ENCODE results near the gene PRKG1.

The PRKG1 gene

GRCh38 chr10:51227897-51228713, 153.8 kb downstream of the PRKG1 start:
- Histone ChIP-seq H3K4me2 (ENCODE audit: low read length) (no peak overlapping the region), H3K27ac (ENCODE audit: low read depth, low read length) (no peak overlapping the region), H3K4me1 (ENCODE audit: control insufficient read depth, low read length) (no peaks in the 10 kb centered on the region), H3K79me2 (ENCODE audit: control insufficient read depth, low read length) (no peaks in the 10 kb centered on the region), H3K36me3 (ENCODE audit: control insufficient read depth, low read length) (no peaks in the 10 kb centered on the region), H3K27me3 (ENCODE audit: control insufficient read depth, low read length) (no peaks in the 10 kb centered on the region), H3F3A (ENCODE audit: control insufficient read depth, insufficient read depth) (no peaks in the 10 kb centered on the region), H3K9me2 (replicated peaks; ENCODE audit: control insufficient read depth, low read length) (no peaks in the 10 kb centered on the region), H3K9me3 (ENCODE audit: control insufficient read depth, insufficient read depth, low read length) (no peaks in the 10 kb centered on the region), H3K4me3 (ENCODE audit: low read length) (no peak overlapping the region), H4K20me1 (ENCODE audit: control insufficient read depth, insufficient read depth, low read depth, low read length) (no peaks in the 10 kb centered on the region)
- TF ChIP-seq EZH2phosphoT487 (IDR thresholded peaks at IDR 0.05; ENCODE audit: borderline replicate concordance, low read length) (no peak), CTCF (IDR thresholded peaks at IDR 0.05; ENCODE audit: low read depth, low read length, poor library complexity, severe bottlenecking) (no peak)

- Histone ChIP-seq H3K9me3 (ENCODE audit: control insufficient read depth, insufficient read depth, low read length) (no peaks in the 10 kb centered on the region), H3K4me2 (ENCODE audit: low read length) (no peak overlapping the region), H3K4me3 (ENCODE audit: low read length) (no peak overlapping the region), H3K9me2 (replicated peaks; ENCODE audit: control insufficient read depth, low read length) (no peaks in the 10 kb centered on the region), H3K4me1 (ENCODE audit: control insufficient read depth, low read length) (no peaks in the 10 kb centered on the region), H3K27me3 (ENCODE audit: control insufficient read depth, low read length) (no peaks in the 10 kb centered on the region), H3F3A (ENCODE audit: control insufficient read depth, insufficient read depth) (no peaks in the 10 kb centered on the region), H4K20me1 (ENCODE audit: control insufficient read depth, insufficient read depth, low read depth, low read length) (no peaks in the 10 kb centered on the region), H3K79me2 (ENCODE audit: control insufficient read depth, low read length) (no peaks in the 10 kb centered on the region), H3K36me3 (ENCODE audit: control insufficient read depth, low read length) (no peaks in the 10 kb centered on the region), H3K27ac (ENCODE audit: low read depth, low read length) (no peak overlapping the region)
- TF ChIP-seq CTCF (IDR thresholded peaks at IDR 0.05; ENCODE audit: low read depth, low read length, poor library complexity, severe bottlenecking) = no peak
- TF ChIP-seq EZH2phosphoT487 (IDR thresholded peaks at IDR 0.05; ENCODE audit: borderline replicate concordance, low read length) = no peak
Observed at GRCh38 chr10:51228714-51229100, 154.4 kb downstream of the PRKG1 start.

GRCh38 chr10:51230887-51231585, 156.7 kb downstream of the PRKG1 start:
- Histone ChIP-seq H3K27ac (ENCODE audit: low read depth, low read length) (no peak overlapping the region), H3K27me3 (ENCODE audit: control insufficient read depth, low read length) (no peaks in the 10 kb centered on the region), H3K79me2 (ENCODE audit: control insufficient read depth, low read length) (no peaks in the 10 kb centered on the region), H3K4me2 (ENCODE audit: low read length) (no peak overlapping the region), H3K36me3 (ENCODE audit: control insufficient read depth, low read length) (no peaks in the 10 kb centered on the region), H3F3A (ENCODE audit: control insufficient read depth, insufficient read depth) (no peaks in the 10 kb centered on the region), H3K9me3 (ENCODE audit: control insufficient read depth, insufficient read depth, low read length) (no peaks in the 10 kb centered on the region), H4K20me1 (ENCODE audit: control insufficient read depth, insufficient read depth, low read depth, low read length) (no peaks in the 10 kb centered on the region), H3K4me1 (ENCODE audit: control insufficient read depth, low read length) (no peaks in the 10 kb centered on the region), H3K9me2 (replicated peaks; ENCODE audit: control insufficient read depth, low read length) (no peaks in the 10 kb centered on the region), H3K4me3 (ENCODE audit: low read length) (no peak overlapping the region)
- TF ChIP-seq EZH2phosphoT487 (IDR thresholded peaks at IDR 0.05; ENCODE audit: borderline replicate concordance, low read length) = no peak
- no peak for TF ChIP-seq CTCF (IDR thresholded peaks at IDR 0.05; ENCODE audit: low read depth, low read length, poor library complexity, severe bottlenecking)
